Activated naive CD4-positive, alpha-beta T cell (primary cell): ENCODE data around the gene ENPP6.
A peak's percentile ranks its signal among the peaks of the same experiment; 100 is the strongest.

ENCODE experiments used
- DNase-seq, 4 experiments: peaks; one replicate each; lab custom pipeline; 2025; lab: John Stamatoyannopoulos, UW

The ENPP6 gene

DNA sequence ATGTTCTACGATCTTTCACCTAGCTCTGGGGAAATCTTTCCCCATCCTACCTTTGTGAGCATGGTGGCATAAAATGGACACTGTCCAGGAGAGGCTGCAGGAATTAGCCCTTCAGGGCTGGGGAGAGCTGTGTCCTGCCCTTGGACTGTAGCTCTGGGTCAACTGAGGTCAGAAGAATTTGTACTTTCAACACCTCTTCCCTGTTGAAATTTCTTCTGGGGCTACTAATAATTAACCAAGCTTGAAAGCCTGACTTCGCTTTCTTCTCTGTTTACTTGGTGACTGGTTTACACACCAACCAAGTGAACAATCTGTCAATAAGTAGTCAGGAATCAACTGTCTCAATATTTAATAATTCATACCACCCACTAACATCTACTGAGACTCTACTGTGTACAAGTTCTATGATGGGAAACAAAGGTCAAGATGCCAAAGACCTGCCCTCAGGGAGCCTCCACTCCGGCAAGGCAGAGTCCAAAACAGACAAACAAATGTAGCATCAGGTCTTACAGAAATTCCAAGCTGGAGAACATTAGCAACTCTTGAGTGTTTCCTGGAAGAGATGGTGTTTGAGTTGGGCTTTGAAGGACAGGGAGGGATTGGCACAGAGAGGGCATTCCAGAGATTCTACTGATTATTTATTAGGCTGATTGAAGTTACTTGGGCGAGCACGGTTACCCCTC is 113.1 kb downstream of the ENPP6 start:
- no peak for DNase-seq

DNA sequence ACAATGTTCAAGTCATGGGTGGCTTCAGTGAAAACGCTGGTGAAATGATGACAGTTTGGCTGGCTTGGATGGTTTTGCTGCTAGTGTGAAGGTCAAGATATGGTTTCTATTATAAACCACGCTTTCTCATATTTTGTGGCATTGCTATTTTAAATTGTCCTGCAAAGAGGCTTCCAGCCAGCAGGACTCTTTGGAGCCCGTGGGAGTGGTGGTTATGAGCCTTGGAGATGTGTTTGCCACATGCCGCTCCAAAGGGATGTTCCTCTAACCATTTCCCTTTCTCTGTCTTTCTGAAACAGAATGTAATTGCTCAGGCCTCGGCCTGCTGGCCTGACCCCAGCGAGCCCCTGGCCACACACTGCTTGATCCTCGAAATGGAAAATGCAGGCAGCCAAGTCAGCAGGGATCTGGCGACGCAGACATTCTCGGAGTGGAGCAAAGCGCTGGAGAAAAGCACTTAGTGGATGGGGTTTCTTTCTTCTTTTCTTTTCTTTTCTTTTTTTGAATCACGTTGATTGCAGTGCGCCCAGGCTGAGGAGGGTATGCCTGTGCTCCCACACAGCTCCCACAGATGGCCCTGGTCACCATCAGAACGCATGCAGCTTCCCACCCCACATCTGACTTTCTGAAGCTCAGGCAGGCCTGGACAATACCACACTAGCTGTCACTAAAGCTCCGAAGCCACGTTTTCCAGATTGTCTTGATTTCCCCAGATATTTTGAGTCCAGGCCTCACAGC is 114.0 kb downstream of the ENPP6 start:
- no peak for DNase-seq

DNA sequence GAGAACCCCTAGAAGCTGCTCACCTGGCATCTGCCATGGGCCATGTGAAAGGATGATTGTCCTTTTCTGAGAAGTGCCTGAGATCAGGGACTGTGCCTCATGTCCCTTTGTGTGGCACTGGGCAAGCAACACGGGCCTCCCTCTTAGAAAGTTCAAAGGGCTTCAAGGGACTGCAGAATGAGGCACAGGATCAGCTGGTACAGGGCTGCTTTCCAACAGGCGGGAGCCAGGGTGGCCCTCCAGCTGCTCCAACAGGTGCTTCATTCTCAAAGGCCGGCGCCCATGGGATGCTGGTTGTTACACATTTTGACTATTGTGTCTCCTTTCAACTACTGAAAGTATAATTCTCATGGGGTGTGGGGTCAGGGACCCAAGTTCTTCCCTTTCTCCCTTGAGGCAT is 114.7 kb downstream of the ENPP6 start:
- DNase-seq: no peak

GRCh38 chr4:184102488-184102887 is 115.2 kb downstream of the ENPP6 start:
- DNase-seq: no peak

- DNase-seq: no peak
Observed at GRCh38 chr4:184101711-184102110, 116.0 kb downstream of the ENPP6 start.

DNA sequence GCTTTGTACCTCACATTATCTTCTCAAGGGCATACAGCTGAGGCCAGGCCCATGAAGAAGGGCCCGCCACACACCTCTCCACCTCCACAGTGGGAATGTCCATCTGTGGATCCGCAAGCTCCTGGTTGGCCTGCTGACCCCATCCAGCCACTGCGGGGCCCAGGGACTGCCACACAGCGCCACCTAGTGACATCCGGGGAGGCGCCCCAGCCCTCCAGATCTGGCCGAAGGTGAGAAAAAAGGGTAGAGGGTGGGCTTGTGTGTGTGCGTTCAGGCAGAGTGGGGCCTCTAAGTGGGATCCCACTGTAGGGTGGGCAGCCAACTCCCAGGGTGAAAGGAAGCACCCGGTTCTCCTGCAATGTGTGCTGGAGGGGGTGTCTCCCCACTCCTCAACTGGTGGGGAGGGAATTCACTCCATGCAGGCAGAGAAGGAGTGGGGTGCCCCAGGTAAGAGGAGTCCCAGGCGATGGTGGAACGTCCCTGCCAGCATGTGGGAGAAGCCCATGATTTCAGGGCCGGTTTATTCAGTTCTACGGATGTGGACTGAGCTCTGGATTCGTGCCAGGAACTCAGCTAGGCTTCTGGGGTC is 117.3 kb downstream of the ENPP6 start:
- peak in 2 of 4 experiments; percentile 9 to 24 for DNase-seq

GRCh38 chr4:184099535-184099966 is 118.1 kb downstream of the ENPP6 start:
- no peak for DNase-seq

GRCh38 chr4:184099000-184099399 is 118.7 kb downstream of the ENPP6 start:
- no peak for DNase-seq

- no peak for DNase-seq
Observed at GRCh38 chr4:184097815-184098214, 119.9 kb downstream of the ENPP6 start.

GRCh38 chr4:184097241-184097605 is 120.5 kb downstream of the ENPP6 start:
- no peak for DNase-seq

- no peak for DNase-seq
Observed at GRCh38 chr4:184096561-184097240, 121.0 kb downstream of the ENPP6 start.

DNA sequence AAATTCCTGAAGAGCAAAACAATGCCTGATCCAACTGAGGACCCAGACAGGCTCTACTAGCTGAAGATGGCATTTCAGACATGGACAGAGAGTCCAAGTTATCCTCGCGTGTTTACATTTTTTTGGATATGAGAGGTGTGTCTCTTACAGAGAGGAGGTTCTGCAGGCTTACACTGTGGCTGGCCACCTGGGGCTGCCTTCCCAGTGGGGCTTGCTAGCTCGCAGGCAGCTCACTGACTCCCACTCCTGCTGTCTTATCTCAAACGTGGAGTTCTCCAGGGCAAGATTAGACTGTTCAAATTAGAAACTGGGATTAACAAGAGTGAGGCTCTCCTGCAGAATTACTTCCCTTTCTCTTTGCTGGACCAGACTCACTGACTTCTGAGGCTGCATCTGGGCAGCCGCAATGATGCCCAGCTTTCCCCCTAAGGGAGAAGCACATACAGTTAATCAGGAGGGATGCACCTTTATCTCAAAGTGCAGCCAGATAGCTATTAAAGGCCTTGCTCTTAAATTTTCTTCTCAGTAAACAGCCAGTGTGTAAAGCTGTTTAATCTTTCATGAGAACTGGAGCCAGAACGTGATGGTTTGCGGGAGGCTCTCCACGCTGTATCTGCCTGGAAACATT is 123.0 kb downstream of the ENPP6 start:
- DNase-seq: no peak

DNA sequence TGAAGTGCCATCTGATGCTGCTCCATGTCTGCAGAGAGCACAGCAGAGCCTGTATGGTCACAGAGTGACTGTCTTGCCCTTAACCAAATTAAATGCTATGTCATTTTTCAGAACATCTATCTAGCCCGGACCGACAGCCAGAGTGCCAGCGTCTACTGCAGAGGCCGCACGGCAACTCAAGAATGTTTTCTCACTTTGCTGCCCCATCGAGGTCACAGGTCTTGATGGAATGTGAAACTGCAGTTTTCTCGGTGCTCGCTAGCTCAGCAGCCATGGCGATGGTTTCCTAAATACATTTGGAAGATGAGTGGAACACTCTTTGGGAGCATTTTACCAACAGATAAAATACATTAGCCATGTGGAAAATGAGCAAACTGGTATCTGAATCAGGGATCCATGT is 125.7 kb downstream of the ENPP6 start:
- DNase-seq: no peak

- no peak for DNase-seq
Observed at GRCh38 chr4:184090571-184090970, 127.1 kb downstream of the ENPP6 start.

DNA sequence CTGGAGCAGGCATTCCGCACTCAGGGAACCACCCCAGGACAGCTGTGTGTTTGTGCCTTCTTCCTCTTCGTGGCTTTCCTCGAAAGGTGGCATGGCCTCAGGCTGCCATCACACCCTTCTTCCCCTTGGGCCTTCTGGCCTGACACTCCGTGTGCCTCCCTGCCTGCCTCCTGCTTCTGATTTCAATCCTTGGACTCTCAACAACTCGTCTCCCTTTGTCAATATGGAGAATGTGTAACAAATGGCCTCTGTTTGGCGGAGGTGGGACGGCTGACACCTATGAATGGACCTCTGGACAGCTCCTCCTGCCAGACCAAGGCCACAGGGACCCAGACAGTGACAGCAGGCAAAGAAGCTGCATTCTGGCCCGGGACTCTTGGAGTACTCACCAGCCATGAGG is 137.0 kb downstream of the ENPP6 start:
- DNase-seq: no peak

DNA sequence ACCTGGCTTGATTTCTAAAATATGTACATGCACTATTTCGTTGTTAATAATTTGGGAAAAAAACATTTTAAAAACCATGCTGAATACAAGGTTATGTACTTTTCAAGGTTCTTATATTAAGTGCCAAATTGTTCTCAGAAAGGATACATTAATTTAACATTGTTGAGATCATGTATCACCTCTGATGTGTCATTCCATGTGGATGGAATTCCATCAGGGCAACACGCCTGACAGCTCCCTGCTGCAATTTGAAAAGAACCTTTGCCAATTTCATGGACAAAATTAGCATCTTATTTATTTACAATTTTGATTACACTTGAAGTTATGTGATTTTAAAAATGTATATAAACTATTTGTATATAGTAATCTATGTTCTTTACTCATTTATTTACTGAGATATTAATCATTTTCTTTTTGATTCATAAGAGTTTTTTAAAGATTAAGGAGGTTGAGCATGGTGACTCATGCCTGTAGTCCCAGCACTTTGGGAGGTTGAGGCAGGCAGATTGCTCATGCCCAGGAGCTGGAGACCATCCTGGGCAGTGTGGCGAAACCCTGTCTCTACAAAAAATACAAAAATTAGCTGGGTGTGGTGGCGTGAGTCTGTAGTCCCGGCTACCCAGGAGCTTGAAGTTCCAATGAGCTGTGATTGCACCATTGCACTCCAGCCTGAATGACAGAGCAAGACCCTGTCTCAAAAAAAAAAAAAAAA is 142.8 kb downstream of the ENPP6 start:
- no peak for DNase-seq

DNA sequence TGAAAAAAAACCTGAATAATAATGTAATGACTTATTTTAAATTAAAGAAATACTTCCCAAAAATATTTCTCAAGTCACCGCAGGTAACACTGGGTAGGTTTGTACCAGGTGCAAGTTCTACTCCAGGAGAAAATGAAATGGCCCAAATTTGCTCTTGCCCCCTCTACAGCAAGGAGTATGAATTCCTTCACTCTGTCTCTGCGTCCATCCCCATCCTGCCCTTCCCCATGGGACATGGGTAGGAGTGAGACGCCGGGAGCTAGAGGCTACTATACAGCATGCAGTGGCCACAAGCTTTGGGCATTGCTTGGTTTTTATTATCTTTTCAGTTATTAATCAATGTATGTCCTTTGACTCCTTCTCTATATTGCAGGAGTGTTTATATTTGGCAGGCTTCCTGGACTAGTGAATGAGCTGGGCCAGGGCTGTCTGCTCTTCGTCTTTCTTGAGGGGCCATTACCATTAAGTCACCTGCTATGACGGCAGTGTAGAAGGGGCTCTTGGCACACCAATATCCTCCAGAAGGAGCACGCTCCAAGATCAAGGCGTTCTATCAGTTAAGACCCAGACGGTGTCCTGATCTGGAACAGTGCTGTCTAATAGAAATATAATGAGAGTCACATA is 149.6 kb downstream of the ENPP6 start:
- DNase-seq: no peak

- DNase-seq: no peak
Observed at GRCh38 chr4:184066584-184067300, 150.9 kb downstream of the ENPP6 start.

DNA sequence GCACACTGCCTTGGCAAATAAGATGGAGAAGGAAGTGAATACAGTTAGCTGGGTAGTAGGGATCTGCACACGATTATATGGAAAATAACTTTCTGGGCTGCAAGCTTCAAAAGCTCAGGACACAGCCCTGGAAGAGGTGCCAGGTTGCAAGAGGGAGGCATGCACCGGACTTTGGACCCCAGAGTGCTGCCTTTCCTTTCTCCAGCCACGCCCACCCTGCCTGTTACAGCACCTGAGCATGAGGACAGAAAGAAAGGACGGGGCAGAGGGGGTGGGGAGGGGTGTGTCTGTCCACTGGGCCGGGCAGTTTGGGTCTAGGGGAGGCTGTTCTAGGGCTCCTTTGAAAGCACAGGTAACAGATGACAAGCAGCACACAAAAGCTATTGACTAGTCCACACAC is 152.8 kb downstream of the ENPP6 start:
- DNase-seq: no peak

GRCh38 chr4:184062769-184063168 is 154.9 kb downstream of the ENPP6 start:
- no peak for DNase-seq

- no peak for DNase-seq
Observed at GRCh38 chr4:184061582-184061981, 156.1 kb downstream of the ENPP6 start.
